CD4-positive, CD25-positive, alpha-beta regulatory T cell (primary cell): ENCODE measurements around the gene ADAMTSL3. TPM values are rescaled to one million over a fixed set of nuclear protein-coding genes. Genes with fewer than 3 reads are reported as not detected.

Experiments
- ATAC-seq, 2 donors: fragments of 150-1000 bp; cut with Tn5 transposase; one replicate each; pipeline ENCODE4 v1.10.0; 2021; ENCODE audit warnings: low read depth in 2 of 2, moderate number of reproducible peaks in 2 of 2, moderate library complexity in 1 of 2
- DNase-seq, 3 donors: peaks; one replicate each; pipeline versions ENCODE4 v3.0.0 to v3.0.0-alpha.2; 2012 to 2022; ENCODE audit warnings: mixed read lengths in 1 of 3
- H3K27ac ChIP-seq: one replicate; pipeline ENCODE4 v1.7.0; 2013; ENCODE audit warnings: mild to moderate bottlenecking, low read length; ENCODE audit not compliant: insufficient read depth, poor library complexity, severe bottlenecking
- H3K27me3 ChIP-seq: one replicate; pipeline ENCODE4 v1.7.0; 2013; ENCODE audit warnings: low read length; ENCODE audit not compliant: control insufficient read depth, insufficient read depth
- H3K36me3 ChIP-seq: one replicate; pipeline ENCODE4 v1.7.0; 2013; ENCODE audit warnings: mild to moderate bottlenecking, low read length, moderate library complexity; ENCODE audit not compliant: control insufficient read depth, insufficient read depth
- H3K4me1 ChIP-seq: 2 replicates; pipeline ENCODE4 v1.7.0; 2013; ENCODE audit warnings: mild to moderate bottlenecking, low read length; ENCODE audit not compliant: insufficient read depth, control insufficient read depth, poor library complexity, severe bottlenecking
- H3K4me3 ChIP-seq: one replicate; pipeline ENCODE4 v1.7.0; 2013; ENCODE audit warnings: low read depth, mild to moderate bottlenecking, low read length, moderate library complexity
- H3K9me3 ChIP-seq, 2 experiments: 1 replicate in 1 of 2; 2 replicates in 1 of 2; pipeline ENCODE4 v1.7.0; 2013; ENCODE audit warnings: low read length in 2 of 2, mild to moderate bottlenecking in 1 of 2, moderate library complexity in 1 of 2; ENCODE audit not compliant: control insufficient read depth in 2 of 2
- H3K27ac Mint-ChIP-seq, 3 donors: one replicate each; pipeline ENCODE4 v1.8.0; 2020 to 2022; ENCODE audit warnings: mild to moderate bottlenecking in 3 of 3, mixed read lengths in 3 of 3, moderate library complexity in 2 of 3
- H3K27me3 Mint-ChIP-seq: one replicate; pipeline ENCODE4 v1.8.0; 2022; ENCODE audit warnings: mild to moderate bottlenecking, mixed read lengths
- H3K36me3 Mint-ChIP-seq: one replicate; pipeline ENCODE4 v1.8.0; 2020; ENCODE audit warnings: mixed read lengths
- H3K4me1 Mint-ChIP-seq, 4 donors: one replicate each; pipeline ENCODE4 v1.8.0; 2020 to 2022; ENCODE audit warnings: mixed read lengths in 4 of 4, mild to moderate bottlenecking in 1 of 4
- H3K4me3 Mint-ChIP-seq, 4 donors: one replicate each; pipeline ENCODE4 v1.8.0; 2020 to 2022; ENCODE audit warnings: mild to moderate bottlenecking in 4 of 4, mixed read lengths in 4 of 4, moderate library complexity in 3 of 4
- H3K9me3 Mint-ChIP-seq, 7 donors: one replicate each; pipeline ENCODE4 v1.8.0; 2020 to 2022; ENCODE audit warnings: mixed read lengths in 7 of 7, mild to moderate bottlenecking in 3 of 7, moderate library complexity in 2 of 7
- polyA plus RNA-seq, 4 donors: library from polyadenylated mRNA; unstranded; fragments of 300-500 nt; fragmentation: Illumina TruSeq; gene quantifications; one replicate each; pipeline ENCODE4 v1.2.3, GENCODE V29; 2021
- total RNA-seq: library from RNA; stranded (reverse); gene quantifications from one replicate; pipeline ENCODE4 v1.2.3, GENCODE V29; 2022

ADAMTSL3 gene
- total and polyA plus RNA-seq, 5 donors from 2014 or later, result not detected

DNA sequence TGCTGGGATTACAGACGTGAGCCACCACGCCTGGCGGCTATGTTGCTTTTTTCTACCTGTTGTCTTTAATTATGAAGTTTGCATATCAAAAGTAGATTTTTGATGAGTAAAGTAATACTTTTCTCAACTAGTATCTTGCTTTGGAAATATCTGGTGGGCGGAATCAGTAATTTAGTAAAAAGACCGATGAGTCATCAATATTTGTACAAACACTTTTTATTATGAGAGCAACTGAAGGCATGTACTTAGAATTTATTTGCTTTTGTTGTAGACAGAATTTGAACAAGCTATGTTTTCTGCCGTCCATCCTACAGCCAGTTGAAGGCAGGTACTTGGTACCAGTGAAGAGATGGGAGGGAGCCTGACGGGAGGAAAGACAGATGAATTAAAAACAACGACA lies 164.7 kb downstream of the ADAMTSL3 start:
- peaks cover 0 to 6% (median 3%) of the 10 kb centered on the region in 7 donors for H3K9me3 Mint-ChIP-seq
- H3K27ac ChIP-seq, result no peak overlapping the region
- no peak overlapping the region for H3K4me3 ChIP-seq
- no peaks in the 10 kb centered on the region for H3K36me3 Mint-ChIP-seq
- H3K4me1 ChIP-seq, result no peaks in the 10 kb centered on the region
- DNase-seq (no peak), ATAC-seq (no peak)
- H3K4me3 Mint-ChIP-seq, result no peak overlapping the region
- H3K27me3 Mint-ChIP-seq, result no peaks in the 10 kb centered on the region
- H3K36me3 ChIP-seq, result no peaks in the 10 kb centered on the region
- H3K27me3 ChIP-seq, result no peaks in the 10 kb centered on the region
- no peak overlapping the region for H3K27ac Mint-ChIP-seq
- H3K9me3 ChIP-seq, result no peaks in the 10 kb centered on the region
- H3K4me1 Mint-ChIP-seq, result no peaks in the 10 kb centered on the region

DNA sequence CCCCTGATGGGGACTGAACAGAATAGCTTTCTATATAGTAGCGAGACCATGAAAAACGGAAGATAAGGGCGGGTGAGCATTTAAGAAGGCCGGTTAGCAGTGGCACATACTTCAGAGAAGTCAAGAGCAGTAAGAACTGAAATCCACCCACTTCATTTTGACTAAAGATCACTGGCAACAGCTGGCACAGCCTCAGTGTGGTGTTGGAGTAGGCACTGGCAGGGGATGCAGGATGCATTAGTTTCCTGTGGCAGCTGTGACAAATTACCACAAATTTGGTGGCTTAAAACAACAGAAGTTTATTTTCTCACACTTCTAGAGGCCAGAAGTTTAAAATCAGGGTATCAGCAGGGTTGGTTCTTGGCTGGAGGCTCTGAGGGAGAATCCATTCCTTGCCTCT lies 176.5 kb downstream of the ADAMTSL3 start:
- Histone ChIP-seq H3K4me3 (no peak overlapping the region), H3K36me3 (no peaks in the 10 kb centered on the region), H3K9me3 (no peaks in the 10 kb centered on the region), H3K27ac (no peak overlapping the region), H3K27me3 (no peaks in the 10 kb centered on the region), H3K4me1 (no peaks in the 10 kb centered on the region)
- H3K27me3 Mint-ChIP-seq, result no peaks in the 10 kb centered on the region
- no peak for ATAC-seq
- no peak overlapping the region for H3K27ac Mint-ChIP-seq
- no peak for DNase-seq
- H3K4me1 Mint-ChIP-seq, result no peaks in the 10 kb centered on the region
- peaks cover 0 to 9% (median 2%) of the 10 kb centered on the region in 7 donors for H3K9me3 Mint-ChIP-seq
- H3K36me3 Mint-ChIP-seq, result no peaks in the 10 kb centered on the region
- H3K4me3 Mint-ChIP-seq, result no peak overlapping the region

DNA sequence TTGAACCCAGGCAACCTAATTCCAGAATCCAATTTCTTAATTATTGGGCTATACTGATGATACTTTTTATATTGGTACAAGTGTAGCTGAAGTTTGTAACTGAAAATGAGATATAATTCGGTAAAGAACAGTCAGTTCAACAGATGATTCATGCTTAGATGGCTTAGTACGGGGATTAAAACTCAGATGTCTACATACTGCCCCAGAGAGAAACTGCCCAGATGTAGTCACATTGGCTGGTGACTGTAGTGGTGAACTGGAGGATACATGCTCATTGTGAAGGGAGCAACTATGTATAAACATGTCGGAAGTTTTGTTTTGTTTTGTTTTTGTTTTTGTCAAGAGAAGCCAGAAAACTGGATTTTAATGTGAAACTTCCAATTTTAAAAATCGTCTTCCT lies 179.6 kb downstream of the ADAMTSL3 start:
- Histone ChIP-seq H3K27ac (no peak overlapping the region), H3K4me3 (no peak overlapping the region), H3K4me1 (no peaks in the 10 kb centered on the region), H3K27me3 (no peaks in the 10 kb centered on the region), H3K9me3 (no peaks in the 10 kb centered on the region), H3K36me3 (no peaks in the 10 kb centered on the region)
- ATAC-seq, result no peak
- Mint-ChIP-seq H3K4me3 (no peak overlapping the region), H3K36me3 (no peaks in the 10 kb centered on the region), H3K9me3 (peaks cover 0 to 3% (median 2%) of the 10 kb centered on the region in 7 donors), H3K27ac (no peak overlapping the region), H3K27me3 (no peaks in the 10 kb centered on the region), H3K4me1 (no peaks in the 10 kb centered on the region)
- no peak for DNase-seq

DNA sequence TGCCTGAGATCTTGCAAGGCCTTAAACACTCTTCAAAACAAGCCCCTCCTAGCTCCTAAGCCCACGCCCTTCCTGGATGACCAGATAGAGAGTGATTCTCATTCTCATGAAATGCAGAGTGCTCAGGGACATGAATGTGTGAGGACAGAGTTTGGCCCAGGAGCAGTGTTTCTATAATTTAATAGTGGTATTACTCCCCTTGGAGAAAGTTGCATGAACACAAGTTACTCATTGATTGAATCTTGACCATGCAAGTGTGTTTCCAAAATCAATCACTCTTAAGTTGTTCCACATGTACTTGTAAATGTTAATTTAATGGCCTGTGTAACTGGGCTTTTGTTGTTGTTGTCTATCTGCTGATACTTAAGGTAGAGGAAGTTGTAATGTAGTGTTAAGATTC lies 181.6 kb downstream of the ADAMTSL3 start:
- no peak for DNase-seq
- H3K36me3 Mint-ChIP-seq, result no peaks in the 10 kb centered on the region
- no peaks in the 10 kb centered on the region for H3K36me3 ChIP-seq
- H3K9me3 Mint-ChIP-seq, result peaks cover 0 to 3% (median 0%) of the 10 kb centered on the region in 7 donors
- H3K4me1 ChIP-seq, result no peaks in the 10 kb centered on the region
- H3K27ac Mint-ChIP-seq, result no peak overlapping the region
- H3K27me3 ChIP-seq, result no peaks in the 10 kb centered on the region
- H3K27ac ChIP-seq, result no peak overlapping the region
- no peak overlapping the region for H3K4me3 Mint-ChIP-seq
- ATAC-seq, result no peak
- H3K4me1 Mint-ChIP-seq, result no peaks in the 10 kb centered on the region
- no peak overlapping the region for H3K4me3 ChIP-seq
- no peaks in the 10 kb centered on the region for H3K9me3 ChIP-seq
- no peaks in the 10 kb centered on the region for H3K27me3 Mint-ChIP-seq

DNA sequence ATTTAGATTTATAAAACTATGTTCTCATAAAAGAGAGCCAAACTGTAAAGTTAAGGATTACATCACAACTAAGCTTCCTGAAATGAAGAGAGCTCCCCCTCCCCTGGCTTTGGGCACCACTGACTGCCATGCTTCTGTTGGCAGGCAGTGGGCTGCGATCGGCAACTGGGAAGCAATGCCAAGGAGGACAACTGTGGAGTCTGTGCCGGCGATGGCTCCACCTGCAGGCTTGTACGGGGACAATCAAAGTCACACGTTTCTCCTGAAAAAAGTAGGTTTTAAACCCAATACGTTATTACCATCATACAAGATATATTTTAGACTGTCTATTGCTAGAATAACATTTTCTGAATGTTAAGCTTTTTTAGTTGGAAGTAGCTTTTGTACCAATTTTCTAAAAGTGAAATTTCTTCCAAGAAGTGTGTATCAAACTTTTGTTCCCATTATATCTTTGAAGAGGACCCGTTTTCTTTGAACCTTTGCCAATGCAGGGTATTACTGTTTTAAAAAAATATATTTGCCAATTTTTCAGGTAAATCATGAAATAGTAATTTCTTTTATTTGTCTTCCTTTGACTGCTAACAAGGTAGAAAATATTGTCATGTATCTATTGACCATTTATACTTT lies 184.1 kb downstream of the ADAMTSL3 start:
- Mint-ChIP-seq H3K4me3 (no peak overlapping the region), H3K27ac (no peak overlapping the region), H3K27me3 (peaks cover 5% of the 10 kb centered on the region), H3K9me3 (peaks cover 0 to 5% (median 0%) of the 10 kb centered on the region in 7 donors), H3K36me3 (no peaks in the 10 kb centered on the region), H3K4me1 (no peaks in the 10 kb centered on the region)
- H3K36me3 ChIP-seq, result no peaks in the 10 kb centered on the region
- no peaks in the 10 kb centered on the region for H3K27me3 ChIP-seq
- DNase-seq (no peak), ATAC-seq (no peak)
- no peak overlapping the region for H3K4me3 ChIP-seq
- H3K9me3 ChIP-seq, result no peaks in the 10 kb centered on the region
- H3K27ac ChIP-seq, result no peak overlapping the region
- H3K4me1 ChIP-seq, result no peaks in the 10 kb centered on the region

DNA sequence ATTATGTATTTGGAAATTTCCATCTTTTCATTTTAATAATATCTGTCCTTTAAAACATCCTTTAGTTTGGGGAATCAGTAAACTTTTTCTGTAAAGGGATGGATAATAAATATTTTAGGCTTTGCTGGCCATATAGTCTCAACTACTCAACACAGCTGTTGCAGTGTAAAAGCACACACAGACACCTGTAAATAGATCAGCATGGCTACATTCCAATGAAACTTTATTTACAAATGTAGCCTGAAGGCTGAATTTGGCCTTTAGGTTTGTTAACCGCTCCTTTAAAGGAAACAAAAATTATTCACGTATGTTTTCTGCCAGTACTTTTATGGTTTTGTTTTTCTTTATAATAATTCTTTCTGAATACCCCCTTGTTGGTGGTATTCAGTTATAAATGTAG lies 184.8 kb downstream of the ADAMTSL3 start:
- H3K4me1 Mint-ChIP-seq, result no peaks in the 10 kb centered on the region

DNA sequence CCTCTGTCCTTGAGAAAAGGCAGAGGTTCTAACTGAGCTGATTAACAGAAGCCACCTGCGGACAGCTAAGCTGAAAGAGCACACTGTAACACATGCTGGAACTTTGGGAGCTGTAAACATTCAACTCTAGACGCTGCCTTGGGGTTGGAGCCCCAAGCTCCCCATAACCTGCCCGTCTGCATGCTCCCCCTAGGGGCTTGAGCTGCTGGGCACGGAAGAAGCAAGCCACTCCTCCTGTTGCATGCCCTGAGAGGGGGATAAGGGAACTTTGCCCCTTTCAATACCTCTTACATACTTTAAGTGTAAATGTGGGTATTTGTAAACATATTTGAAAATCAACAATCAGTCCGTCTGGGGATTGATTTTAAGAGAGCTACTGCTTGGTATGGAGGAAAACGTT lies 188.4 kb downstream of the ADAMTSL3 start:
- H3K36me3 ChIP-seq, result no peaks in the 10 kb centered on the region
- H3K4me1 ChIP-seq, result no peaks in the 10 kb centered on the region
- H3K9me3 ChIP-seq, result no peaks in the 10 kb centered on the region
- no peak overlapping the region for H3K27ac ChIP-seq
- no peaks in the 10 kb centered on the region for H3K4me1 Mint-ChIP-seq
- DNase-seq (no peak), ATAC-seq (no peak)
- no peak overlapping the region for H3K27ac Mint-ChIP-seq
- no peak overlapping the region for H3K4me3 Mint-ChIP-seq
- H3K9me3 Mint-ChIP-seq, result peaks cover 0 to 5% (median 0%) of the 10 kb centered on the region in 7 donors
- peaks cover 5% of the 10 kb centered on the region for H3K27me3 Mint-ChIP-seq
- peaks cover 2% of the 10 kb centered on the region for H3K27me3 ChIP-seq
- H3K36me3 Mint-ChIP-seq, result no peaks in the 10 kb centered on the region
- no peak overlapping the region for H3K4me3 ChIP-seq

More for the DNA sequence above, 184.8 kb downstream of the ADAMTSL3 start:
- H3K27ac ChIP-seq, result no peak overlapping the region
- H3K4me3 ChIP-seq, result no peak overlapping the region
- no peaks in the 10 kb centered on the region for H3K36me3 ChIP-seq
- H3K4me1 ChIP-seq, result no peaks in the 10 kb centered on the region
- Mint-ChIP-seq H3K27me3 (peaks cover 5% of the 10 kb centered on the region), H3K4me3 (no peak overlapping the region), H3K27ac (no peak overlapping the region), H3K36me3 (no peaks in the 10 kb centered on the region), H3K9me3 (peaks cover 0 to 5% (median 0%) of the 10 kb centered on the region in 7 donors)
- H3K9me3 ChIP-seq, result no peaks in the 10 kb centered on the region
- ATAC-seq (no peak), DNase-seq (no peak)
- H3K27me3 ChIP-seq, result peaks cover 2% of the 10 kb centered on the region

DNA sequence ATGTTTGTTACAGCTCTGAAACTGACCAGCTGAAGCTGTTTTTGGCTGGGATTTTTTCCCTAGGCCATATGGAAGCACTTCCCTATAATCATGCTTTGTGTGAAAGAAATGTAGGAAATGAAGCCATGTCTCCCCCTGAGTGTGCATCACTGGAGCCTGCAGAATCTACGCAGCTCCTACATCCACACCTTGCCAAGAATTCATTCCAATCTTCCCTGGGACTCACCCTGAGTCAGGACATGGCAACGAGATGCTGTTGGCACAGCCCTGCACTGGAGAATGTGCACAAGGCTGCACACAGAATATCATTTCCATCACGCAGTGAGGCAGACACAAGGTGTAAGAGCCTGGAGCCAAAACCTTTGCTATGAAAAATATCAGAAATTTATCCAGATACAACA lies 189.5 kb downstream of the ADAMTSL3 start:
- Histone ChIP-seq H3K27ac (no peak overlapping the region), H3K36me3 (no peaks in the 10 kb centered on the region), H3K27me3 (peaks cover 2% of the 10 kb centered on the region), H3K4me3 (no peak overlapping the region), H3K9me3 (no peaks in the 10 kb centered on the region), H3K4me1 (no peaks in the 10 kb centered on the region)
- Mint-ChIP-seq H3K4me3 (no peak overlapping the region), H3K36me3 (no peaks in the 10 kb centered on the region), H3K27me3 (peaks cover 5% of the 10 kb centered on the region), H3K27ac (no peak overlapping the region), H3K9me3 (peaks cover 0 to 5% (median 0%) of the 10 kb centered on the region in 7 donors), H3K4me1 (no peaks in the 10 kb centered on the region)
- DNase-seq (no peak), ATAC-seq (no peak)
